Endothelial cell (in vitro differentiated cells): ENCODE data around the gene PGAM1. TPM values are rescaled to one million over a fixed set of nuclear protein-coding genes. Genes with fewer than 3 reads are reported as not detected.
A peak's percentile ranks its signal among the peaks of the same experiment; 100 is the strongest.

Experiments
- DNase-seq: peaks from one replicate; pipeline ENCODE4 v3.0.0; 2021; ENCODE audit warnings: low spot score
- H3K27ac Mint-ChIP-seq: one replicate; pipeline ENCODE4 v1.8.0; 2021; ENCODE audit warnings: mixed read lengths, inconsistent platforms; ENCODE audit not compliant: unreplicated experiment
- H3K27me3 Mint-ChIP-seq: one replicate; pipeline ENCODE4 v1.8.0; 2021; ENCODE audit warnings: mild to moderate bottlenecking, moderate library complexity, mixed read lengths, inconsistent platforms; ENCODE audit not compliant: unreplicated experiment
- H3K36me3 Mint-ChIP-seq: one replicate; pipeline ENCODE4 v1.8.0; 2021; ENCODE audit warnings: mild to moderate bottlenecking, low read depth, mixed read lengths, inconsistent platforms; ENCODE audit not compliant: unreplicated experiment
- H3K4me1 Mint-ChIP-seq: one replicate; pipeline ENCODE4 v1.8.0; 2021; ENCODE audit warnings: mild to moderate bottlenecking, mixed read lengths, inconsistent platforms; ENCODE audit not compliant: unreplicated experiment
- H3K4me3 Mint-ChIP-seq: one replicate; pipeline ENCODE4 v1.8.0; 2021; ENCODE audit warnings: mild to moderate bottlenecking, mixed read lengths, inconsistent platforms; ENCODE audit not compliant: unreplicated experiment
- H3K9me3 Mint-ChIP-seq: one replicate; pipeline ENCODE4 v1.8.0; 2021; ENCODE audit warnings: mixed read lengths, inconsistent platforms; ENCODE audit not compliant: unreplicated experiment
- total RNA-seq: library from RNA; stranded (reverse); fragmentation: NEBNext Ultra II Directional; extraction: Animal tissue kit (Norgen Biotek cat#: 25700); gene quantifications from one replicate; pipeline ENCODE4 v1.2.1, GENCODE V29; 2021; ENCODE audit not compliant: unreplicated experiment
- TF ChIP-seq, protein P1 (sequence below): fragments of 200-600 bp; sonication (generic); IDR thresholded peaks from one replicate; pipeline ENCODE4 v1.5.0; 2021; ENCODE audit warnings: antibody characterized with exemption; ENCODE audit not compliant: unreplicated experiment

Gene PGAM1
- total RNA-seq, 1 donor from 2014 or later: 291 TPM

GRCh38 chr10:97454330-97455036, 28.5 kb downstream of the PGAM1 start:
- H3K27ac Mint-ChIP-seq: no peak overlapping the region
- no peak for DNase-seq
- H3K4me1 Mint-ChIP-seq: peaks cover 8% of the 10 kb centered on the region
- TF ChIP-seq, protein P1, sequence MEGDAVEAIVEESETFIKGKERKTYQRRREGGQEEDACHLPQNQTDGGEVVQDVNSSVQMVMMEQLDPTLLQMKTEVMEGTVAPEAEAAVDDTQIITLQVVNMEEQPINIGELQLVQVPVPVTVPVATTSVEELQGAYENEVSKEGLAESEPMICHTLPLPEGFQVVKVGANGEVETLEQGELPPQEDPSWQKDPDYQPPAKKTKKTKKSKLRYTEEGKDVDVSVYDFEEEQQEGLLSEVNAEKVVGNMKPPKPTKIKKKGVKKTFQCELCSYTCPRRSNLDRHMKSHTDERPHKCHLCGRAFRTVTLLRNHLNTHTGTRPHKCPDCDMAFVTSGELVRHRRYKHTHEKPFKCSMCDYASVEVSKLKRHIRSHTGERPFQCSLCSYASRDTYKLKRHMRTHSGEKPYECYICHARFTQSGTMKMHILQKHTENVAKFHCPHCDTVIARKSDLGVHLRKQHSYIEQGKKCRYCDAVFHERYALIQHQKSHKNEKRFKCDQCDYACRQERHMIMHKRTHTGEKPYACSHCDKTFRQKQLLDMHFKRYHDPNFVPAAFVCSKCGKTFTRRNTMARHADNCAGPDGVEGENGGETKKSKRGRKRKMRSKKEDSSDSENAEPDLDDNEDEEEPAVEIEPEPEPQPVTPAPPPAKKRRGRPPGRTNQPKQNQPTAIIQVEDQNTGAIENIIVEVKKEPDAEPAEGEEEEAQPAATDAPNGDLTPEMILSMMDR: no peak
- no peaks in the 10 kb centered on the region for H3K9me3 Mint-ChIP-seq
- H3K27me3 Mint-ChIP-seq: peaks cover 13% of the 10 kb centered on the region
- H3K4me3 Mint-ChIP-seq: no peak overlapping the region
- H3K36me3 Mint-ChIP-seq: peaks cover 60% of the 10 kb centered on the region

GRCh38 chr10:97456034-97456685, 30.2 kb downstream of the PGAM1 start:
- H3K27ac Mint-ChIP-seq: no peak overlapping the region
- H3K4me1 Mint-ChIP-seq: no peaks in the 10 kb centered on the region
- no peak for DNase-seq
- H3K9me3 Mint-ChIP-seq: no peaks in the 10 kb centered on the region
- H3K4me3 Mint-ChIP-seq: peak overlapping the region; percentile 37
- peaks cover 73% of the 10 kb centered on the region for H3K36me3 Mint-ChIP-seq
- TF ChIP-seq, protein P1: no peak
- H3K27me3 Mint-ChIP-seq: peaks cover 15% of the 10 kb centered on the region

GRCh38 chr10:97456686-97457065, 30.7 kb downstream of the PGAM1 start:
- no peak overlapping the region for H3K27ac Mint-ChIP-seq
- H3K9me3 Mint-ChIP-seq: no peaks in the 10 kb centered on the region
- H3K4me1 Mint-ChIP-seq: no peaks in the 10 kb centered on the region
- TF ChIP-seq, protein P1: no peak
- no peak for DNase-seq
- no peak overlapping the region for H3K4me3 Mint-ChIP-seq
- H3K36me3 Mint-ChIP-seq: peaks cover 77% of the 10 kb centered on the region
- H3K27me3 Mint-ChIP-seq: peaks cover 14% of the 10 kb centered on the region

GRCh38 chr10:97459111-97459510, 33.1 kb downstream of the PGAM1 start:
- H3K27ac Mint-ChIP-seq: no peak overlapping the region

More at GRCh38 chr10:97459111-97459510, 33.1 kb downstream of the PGAM1 start:
- no peak overlapping the region for H3K4me3 Mint-ChIP-seq
- H3K36me3 Mint-ChIP-seq: peaks cover 68% of the 10 kb centered on the region
- no peak for DNase-seq
- no peaks in the 10 kb centered on the region for H3K4me1 Mint-ChIP-seq
- peaks cover 11% of the 10 kb centered on the region for H3K27me3 Mint-ChIP-seq
- no peaks in the 10 kb centered on the region for H3K9me3 Mint-ChIP-seq
- TF ChIP-seq, protein P1: no peak
